RPMI7951 (cell line): ENCODE data around the gene LOXL1. TPM values are rescaled to one million over a fixed set of nuclear protein-coding genes. Genes with fewer than 3 reads are reported as not detected.
A peak's percentile ranks its signal among the peaks of the same experiment; 100 is the strongest.
"Not testable (repeated sequence)": the region's sequence is repeated elsewhere in the genome, so short reads cannot be mapped to it uniquely, and the experiment has no call there.

Experiments used
- DNase-seq: peaks from one replicate; pipeline ENCODE4 v3.0.0-alpha.2; 2012; ENCODE audit warnings: low read depth
- total RNA-seq: library from RNA; depleted of rRNA; stranded (reverse); fragments of >200 nt; shearing (Covaris generic); gene quantifications from 2 replicates; pipeline ENCODE4 v1.2.3, GENCODE V29; 2014

The LOXL1 gene
- total RNA-seq, 1 experiment from 2014 or later: 45.9 TPM

DNA sequence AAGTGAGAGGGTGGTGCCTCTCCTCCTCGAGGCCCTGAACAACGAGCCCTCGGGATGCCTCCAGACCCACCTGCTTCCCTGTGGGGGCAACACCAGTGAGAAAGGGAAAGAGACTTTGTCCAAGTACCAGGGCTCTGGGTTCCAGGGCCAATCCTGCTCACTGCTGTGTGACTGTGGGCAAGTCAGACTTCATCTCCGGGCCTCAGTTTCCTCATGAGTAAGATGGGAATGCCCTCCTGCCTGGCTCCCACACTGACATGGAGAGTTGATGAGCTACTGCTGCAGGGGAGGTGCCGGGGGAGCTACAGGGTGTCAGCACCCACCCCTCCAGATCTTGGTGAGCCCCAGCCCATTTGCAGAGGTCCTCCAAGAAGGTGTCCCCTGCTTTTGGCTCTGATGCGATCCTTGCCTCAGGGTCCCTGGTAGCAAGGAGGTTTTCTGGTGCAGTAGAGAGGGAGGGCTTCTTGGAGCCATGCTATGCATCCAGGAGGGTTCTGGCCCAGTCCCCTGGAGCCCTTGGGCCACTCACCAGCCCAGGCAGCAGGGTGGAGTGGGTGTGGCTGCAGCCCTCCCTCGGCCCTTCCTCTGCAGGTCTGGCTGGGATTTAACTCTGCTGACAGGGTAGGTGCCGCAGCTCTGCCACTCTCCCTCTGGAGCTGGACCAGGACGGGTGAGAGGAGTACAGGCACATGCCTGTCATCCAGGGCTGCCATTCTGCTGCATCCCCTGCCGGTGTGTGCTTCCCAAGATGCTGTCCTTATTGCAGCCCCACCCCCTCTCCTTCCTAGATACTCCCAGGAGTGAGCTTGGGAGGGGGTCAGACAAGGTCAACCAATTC lies 26.9 kb downstream of the LOXL1 start:
- DNase-seq: no peak

DNA sequence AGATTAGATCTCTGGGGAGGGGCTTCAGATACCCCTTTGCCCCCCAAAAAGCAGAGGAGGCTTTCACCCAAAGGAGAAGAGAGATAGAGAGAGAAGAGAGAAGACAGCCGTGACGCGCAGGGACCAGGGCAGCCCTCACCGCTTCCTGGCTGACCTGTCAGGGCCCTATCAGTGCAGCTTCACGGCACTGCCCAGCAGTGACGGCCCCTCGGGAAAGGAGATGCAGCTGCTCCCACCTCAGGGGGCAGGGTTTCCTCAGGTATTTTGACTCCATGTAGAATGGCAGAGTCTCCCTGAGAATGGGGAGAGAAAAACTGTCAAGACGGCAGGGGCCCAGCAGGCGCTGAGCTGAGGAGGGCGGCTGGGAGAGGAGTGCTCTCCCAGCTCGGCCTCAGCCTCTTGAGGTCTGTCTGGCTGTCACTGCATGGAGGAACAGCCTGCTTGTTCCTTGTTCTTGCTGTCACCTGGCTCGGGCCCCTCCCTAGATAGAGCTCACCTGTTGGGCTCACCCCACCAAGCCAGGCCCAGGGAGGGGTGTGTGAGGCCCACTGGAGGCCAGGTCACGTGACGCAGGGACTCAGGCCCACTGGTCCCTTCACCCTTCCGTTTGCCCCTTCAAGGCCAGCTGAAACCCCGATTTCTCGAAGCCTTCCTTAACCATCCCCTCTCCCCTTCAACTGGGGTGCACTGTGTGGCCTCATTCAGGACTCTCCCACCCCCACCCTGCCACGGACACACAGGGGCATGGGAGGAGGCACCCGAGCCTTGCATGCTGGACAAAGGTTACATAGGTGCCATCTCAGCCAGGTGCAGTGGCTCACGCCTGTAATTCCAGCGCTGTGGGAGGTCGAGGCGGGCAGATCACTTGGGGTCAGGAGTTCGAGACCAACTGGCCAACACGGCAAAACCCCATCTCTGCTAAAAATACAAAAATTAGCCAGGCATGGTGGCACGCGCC lies 28.2 kb downstream of the LOXL1 start:
- DNase-seq: no peak

DNA sequence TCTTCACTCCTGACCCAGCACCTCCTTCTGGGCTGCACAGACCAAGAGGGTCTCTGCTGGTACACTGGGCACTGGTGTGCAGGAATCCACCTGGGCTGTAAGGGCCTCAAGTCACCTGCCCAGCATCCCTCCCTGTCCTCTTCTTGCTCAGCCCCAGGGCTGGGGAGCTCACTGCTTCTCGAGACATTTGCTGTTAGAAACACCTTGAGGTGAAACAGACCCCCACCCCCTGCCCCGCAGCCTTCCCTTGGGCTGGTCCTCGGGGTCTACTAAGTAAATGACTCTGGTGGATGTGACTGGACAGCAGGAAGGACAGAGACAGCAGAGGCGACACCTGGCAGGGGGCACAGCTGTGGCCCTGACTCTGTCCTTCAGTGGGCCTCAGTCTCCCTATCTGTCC lies 29.1 kb downstream of the LOXL1 start:
- no peak for DNase-seq

DNA sequence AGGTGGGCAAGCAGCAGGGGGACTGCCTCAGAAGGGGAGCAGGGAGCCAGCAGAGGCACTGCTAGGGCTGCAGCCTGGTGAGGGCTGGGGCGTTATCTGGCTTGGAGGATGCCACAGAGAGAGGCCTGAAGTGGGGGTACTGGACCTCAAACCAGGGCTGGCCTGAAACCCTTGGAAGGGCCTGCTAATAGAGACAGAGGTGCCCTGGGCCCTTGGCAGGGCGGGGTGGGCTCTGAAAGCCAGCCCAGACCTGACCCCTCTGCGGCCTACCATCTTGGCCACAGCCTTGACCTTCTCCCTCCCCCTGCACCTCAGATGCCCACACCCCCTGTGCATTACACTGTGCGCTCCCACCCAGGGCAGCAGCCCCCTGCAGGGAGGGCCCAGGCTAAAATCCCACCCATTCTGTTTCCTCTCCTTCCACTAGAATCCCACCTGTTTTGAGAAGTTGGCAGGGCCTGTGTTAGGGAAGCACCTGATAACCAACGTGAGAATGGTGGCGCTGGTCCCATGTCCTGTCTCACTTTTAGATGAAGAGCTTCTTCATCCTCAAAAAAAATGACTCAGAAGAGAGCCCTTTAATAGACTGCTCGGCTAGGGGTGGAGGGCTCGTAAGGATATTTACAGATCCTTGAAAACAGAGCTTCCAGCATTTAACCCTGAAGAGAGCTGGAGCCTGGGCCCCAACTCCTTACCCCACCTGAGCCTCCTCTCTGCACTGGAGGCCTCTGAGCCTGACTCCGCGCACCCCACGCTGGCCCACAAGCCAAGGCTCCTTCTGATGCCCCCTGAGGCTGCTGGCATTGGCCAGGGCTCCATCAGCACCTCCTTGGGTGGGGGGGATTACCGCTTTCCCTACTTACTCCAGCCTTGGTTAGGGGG lies 29.8 kb downstream of the LOXL1 start:
- DNase-seq: no peak

DNA sequence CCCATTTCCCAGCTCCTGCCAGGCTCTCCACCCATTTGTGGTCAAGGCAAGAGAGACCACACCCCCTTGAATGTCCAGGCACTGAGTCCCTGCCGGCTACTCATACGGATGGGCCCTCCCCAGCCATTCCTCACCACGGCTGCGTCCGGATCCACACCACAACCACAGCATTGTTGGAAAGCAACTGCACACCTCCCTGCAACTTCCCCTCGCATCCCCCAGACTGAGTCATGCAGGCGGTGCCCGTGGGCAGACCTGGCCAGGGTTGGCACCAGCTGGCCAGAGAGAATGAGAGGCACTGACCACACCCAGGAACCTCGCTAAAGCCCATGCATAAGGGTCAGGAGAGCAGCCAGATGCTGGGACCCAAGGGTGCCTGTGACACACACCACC lies 30.5 kb downstream of the LOXL1 start:
- peak; percentile 100 for DNase-seq

DNA sequence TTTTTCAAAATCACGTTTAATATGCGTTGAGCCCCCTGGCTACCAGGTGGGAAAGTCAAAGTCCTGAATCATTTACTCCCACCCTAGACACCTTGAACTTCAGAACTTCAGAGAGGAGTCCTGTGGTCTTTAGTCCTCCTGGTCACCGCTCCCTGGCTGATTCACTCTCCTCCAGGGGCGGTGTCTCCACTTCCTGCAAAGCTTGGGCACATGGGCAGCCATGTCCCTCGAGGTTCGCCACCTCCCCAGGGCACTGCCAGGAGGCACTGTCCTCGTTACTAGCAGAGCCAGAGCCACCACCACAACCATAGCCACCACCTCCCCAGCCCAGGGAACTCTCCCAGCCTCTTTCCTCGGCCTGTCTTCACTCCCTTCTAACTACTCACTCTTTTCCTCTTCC lies 31.0 kb downstream of the LOXL1 start:
- peak; percentile 74 for DNase-seq

DNA sequence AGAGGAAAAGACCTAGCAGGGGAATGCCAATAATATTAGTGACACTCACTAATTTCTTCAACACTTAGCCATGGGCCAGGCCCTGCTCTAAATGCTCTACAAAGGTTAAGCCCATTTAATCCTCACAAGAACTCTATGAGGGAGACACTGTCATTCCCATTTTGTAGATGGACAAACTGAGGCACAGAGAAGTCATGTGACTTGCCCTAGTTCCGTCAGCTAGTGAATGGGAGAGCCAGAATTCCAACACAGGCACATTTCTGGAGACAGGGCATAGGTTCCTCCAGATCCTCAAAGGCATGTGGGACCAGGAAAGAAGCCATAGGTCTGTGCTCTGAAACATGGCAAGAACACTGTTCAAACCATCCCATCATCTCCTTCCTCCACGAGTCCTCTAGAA lies 31.5 kb downstream of the LOXL1 start:
- DNase-seq: no peak

DNA sequence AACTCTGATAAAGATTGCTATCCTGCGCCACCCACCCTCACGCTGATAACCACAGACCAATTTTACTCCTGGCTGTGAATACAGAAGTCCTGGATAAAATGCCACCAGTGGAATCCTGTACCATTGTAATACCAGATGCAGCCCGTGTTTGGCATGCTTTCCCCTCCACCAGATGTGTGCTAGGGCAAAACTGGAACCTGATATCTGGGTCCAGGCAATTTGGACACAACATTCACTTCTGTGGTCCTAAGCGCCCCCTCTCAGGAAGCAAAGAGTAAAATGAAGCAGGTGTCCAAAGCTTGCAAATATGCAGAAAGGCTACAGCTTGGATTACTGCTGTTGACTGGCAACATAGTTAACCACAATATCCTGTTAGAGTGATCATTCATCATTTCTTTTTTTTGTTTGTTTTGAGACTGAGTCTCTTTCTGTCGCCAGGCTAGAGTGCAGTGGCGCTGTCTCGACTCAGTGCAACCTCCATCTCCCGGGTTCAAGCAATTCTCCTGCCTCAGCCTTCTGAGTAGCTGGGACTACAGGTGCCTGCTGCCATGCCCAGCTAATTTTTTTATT lies 32.8 kb downstream of the LOXL1 start:
- DNase-seq: peak; percentile 91

DNA sequence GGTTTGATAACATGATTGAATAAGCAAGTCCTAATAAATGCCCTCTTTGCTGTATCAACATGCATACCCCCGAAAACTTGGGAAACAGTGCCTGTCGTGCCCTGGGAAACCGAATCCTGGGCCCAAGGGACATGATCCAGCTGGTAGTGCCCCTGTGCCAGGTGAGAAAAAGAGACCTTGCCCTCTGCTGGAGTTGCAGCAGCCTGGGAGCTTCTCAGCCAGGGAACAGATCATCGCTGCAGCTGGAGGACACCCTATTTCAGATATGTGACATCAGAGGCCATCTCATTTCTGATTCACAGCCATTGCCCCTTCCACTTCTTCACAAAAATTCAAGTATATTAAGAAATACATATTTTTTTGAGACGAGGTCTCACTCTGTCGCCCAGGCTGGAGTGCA lies 33.5 kb downstream of the LOXL1 start:
- DNase-seq: no peak

DNA sequence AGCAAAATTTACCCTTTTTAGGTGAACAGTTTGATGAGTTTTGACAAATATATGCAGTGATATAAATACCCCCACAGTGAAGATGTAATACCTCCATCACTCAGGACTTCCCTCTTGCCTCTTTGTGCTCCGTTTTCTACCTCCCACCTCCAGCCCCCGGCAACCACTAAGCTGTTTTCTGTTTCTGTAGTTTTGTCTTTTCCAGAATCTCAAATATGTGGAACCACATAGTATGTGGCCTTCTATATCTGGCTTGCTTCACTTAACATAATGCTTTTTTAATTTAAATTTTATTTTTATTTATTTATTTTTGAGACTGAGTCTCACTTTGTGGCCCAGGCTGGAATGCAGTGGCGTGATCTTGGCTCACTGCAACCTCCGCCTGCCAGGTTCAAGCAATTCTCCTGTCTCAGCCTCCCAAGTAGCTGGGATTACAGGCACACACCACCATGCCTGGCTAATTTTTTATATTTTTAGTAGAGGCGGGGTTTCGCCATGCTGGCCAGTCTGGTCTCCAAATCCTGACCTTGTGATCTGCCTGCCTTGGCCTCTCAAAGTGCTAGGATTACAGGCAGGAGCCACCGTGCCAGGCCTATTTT lies 34.3 kb downstream of the LOXL1 start:
- DNase-seq: not testable (repeated sequence)

DNA sequence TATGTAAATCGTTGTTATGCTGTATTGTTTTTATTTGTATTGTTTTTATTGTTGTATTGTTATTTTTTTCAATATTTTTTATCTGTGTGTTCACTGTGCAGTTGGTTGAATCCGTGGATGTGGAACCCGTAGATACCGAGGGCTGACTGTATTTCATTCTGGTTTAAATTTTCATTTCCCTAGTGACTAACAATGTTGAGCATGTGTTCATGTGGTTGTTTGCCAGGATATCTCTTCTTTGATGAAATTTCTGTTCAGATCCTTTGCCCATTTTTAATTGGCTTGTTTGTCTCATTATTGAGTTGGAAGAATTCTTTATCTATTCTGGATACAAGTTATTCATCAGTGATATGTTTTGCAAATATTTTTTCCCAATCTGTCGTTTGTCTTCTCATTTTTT lies 36.2 kb downstream of the LOXL1 start:
- DNase-seq: peak; percentile 42

DNA sequence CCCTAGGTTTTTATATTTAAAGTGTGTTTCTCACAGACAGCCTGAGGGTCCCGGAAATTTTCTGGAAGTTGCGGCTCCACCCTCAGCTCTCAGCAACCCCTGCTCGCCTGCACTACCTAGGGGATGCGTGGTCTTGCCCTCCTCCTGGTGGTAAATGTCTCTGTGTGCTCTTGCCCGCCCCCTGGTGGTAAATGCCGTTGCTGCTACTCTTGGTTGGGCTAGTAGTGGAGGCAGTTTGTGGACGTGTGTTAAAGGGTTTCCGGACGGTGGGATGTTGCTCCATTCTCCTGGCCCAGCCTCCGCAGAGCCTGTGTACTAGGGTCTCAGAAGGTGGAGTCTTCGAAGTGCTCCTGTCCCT lies 38.5 kb downstream of the LOXL1 start:
- DNase-seq: peak; percentile 85

DNA sequence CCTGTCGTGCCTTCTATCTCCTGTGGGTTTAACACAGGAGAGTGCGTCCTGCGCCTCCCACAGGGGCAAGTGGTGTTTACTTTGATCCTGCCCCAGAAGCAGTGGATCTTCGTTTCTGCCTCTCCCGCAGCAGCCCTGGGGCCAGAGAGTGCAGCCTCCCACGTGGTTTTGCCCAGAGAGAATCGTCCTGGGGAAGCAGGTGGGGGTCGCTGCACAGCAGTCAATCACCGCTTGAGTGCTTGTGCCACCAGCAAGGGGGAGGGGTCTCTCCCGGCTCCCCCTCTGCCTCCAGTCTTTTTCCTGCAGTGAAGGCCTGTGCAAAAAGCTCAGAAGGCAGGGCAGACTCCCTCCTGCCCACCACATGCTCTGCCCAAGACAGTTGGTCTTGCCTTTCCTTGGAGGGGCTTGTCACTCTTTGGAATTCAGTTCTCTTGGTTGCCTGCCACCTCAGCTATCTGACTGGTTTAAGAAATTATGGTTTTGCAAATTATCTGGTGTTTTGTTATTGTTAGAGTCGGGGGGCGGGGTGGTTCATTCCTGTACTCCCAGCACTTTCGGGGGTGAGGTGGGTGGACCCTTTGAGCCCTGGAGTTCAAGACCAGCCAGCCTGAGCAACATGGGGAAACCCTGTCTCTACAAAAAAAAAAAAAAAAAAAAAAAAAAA lies 39.0 kb downstream of the LOXL1 start:
- DNase-seq: peak; percentile 62

DNA sequence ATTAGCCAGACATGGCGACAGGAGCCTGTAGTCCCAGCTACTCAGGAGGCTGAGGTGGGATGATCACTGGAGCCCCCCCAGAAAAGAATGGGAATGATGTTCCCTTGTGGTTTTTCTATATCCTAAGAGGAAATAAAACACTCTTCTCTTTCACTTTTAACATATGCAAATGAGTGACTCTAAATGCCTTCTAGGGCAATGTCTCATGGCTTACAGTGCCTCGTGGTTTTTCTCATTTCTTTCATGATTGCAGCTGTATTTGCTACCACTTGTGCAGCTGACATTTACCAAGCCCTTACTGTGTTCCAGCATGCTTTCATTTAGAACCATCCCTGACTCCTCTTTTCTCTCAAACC lies 39.5 kb downstream of the LOXL1 start:
- peak; percentile 93 for DNase-seq

DNA sequence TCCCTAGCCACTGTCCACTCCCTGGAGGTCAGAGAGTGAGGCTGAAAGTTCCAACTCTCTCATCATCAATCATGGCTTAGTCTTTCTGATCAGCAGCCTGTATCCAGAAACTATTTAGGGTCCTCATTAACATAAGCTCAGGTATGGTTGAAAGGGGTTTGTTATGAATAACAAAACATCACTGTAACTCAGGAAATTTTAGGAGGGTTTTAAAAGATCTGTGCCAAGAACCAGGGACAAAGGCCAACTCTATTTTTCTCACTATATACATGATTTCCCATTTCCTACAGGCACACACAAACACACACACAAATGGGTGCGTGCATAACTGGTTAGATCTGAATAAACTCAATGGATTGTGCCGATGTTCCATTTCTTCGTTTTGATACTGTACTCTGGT lies 42.2 kb downstream of the LOXL1 start:
- no peak for DNase-seq

DNA sequence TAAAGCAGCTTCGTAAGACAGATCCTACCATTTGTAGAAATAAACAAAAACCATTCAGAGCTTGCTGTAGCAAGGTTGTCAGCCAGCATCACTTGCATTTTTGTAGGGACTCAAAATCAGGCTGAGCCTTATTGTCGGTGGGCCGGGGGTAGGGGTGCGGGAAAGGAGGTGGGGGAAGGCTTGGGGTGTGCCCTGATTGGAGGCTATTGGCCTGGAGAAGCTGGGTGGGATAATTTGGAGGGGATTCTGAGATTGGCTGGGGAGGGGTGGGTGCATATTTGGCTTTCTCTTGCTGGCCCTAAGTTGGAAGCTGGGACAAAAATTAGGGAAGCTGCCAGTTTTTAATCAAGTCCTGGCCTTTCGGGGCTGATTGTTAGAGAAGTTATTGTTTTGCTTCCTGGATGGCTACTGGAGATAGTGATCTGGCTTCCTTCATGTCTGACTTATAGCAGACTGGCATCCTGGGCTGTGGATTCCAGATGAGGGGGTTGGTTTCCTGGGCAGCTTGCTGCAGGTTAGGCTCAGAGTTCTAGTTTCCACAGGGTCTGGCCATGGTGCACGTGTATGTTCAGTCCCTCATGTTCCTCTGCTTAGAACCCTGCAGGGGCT lies 43.0 kb downstream of the LOXL1 start:
- no peak for DNase-seq

DNA sequence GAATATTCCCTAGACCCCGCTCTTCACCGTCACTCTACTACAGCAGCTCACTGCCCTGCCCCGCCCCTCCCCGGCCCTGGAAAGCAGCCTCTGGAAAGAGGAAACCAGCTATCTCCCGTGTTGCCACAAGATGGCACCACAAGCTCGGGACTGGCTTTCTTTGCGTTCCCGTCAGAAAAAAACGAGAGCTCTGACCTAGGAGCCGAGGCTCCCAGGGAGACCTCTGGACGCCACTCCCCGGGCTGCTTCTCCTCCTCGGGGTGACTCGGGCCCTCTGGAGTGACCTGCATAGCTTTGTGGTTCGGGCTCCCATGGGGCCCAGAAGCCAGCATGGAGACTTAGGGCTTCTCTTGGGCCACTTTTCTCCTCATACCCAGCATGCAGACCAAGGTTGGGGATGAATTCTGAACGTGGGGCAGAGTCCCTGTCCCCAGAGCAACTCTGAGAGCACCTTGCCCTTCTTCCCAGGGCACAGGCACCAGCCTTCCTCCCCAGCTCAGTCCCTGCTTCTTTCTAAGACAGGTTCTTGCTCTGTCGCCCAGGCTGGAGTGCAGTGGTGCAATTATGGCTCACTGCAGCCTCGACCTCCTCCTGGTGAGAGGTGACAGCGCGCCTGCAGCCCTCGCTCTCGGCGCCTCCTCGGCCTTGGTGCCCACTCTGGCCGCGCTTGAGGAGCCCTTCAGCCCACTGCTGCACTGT lies 46.9 kb downstream of the LOXL1 start:
- peak; percentile 84 for DNase-seq

DNA sequence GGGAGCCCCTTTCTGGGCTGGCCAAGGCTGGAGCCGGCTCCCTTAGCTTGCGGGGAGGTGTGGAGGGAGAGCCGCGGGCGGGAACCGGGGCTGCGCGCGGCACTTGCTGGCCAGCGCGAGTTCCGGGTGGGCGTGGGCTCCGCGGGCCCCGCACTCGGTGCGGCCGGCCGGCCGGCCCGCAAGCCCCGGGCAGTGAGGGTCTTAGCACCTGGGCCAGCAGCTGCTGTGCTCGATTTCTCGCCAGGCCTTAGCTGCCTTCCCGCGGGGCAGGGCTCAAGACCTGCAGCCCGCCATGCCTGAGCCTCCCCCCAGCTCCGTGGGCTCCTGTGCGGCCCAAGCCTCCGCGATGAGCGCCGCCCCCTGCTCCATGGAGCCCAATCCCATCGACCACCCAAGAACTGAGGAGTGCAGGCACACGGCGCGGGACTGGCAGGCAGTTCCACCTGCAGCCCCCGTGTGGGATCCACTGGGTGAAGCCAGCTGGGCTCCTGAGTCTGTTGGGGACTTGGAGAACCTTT lies 47.5 kb downstream of the LOXL1 start:
- not testable (repeated sequence) for DNase-seq

DNA sequence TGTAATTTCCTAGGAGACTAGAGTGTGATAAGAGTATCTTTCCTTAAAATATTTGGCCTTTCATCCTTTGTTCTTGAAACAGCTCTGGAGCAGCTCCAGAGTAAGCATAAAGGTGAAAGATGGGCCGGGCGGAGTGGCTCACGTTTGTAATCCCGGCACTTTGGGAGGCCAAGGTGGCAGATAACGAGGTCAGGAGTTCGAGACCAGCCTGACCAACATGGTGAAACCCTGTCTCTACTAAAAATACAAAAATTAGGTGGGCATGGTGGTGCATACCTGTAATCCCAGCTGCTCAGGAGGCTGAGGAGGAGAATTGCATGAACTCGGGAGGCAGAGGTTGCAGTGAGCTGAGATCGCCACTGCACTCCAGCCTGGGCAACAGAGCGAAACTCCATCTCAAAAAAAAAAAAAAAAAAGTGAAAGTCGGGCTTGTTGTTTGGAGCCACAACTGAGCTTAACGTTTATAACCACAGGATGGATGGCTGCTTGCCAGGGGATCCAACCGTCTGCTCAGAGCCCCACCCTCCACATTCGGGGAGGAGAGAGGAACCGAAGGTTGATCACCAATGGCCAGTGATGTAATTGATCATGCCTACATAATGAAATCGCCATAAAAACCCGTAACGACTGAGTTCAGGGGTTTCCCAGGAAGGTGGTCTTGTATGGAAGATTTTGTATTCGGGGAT lies 49.3 kb downstream of the LOXL1 start:
- DNase-seq: peak; percentile 86
